GM04504 (cell line): ENCODE measurements around the gene DHX8.
"Not testable (repeated sequence)": the region's sequence is repeated elsewhere in the genome, so short reads cannot be mapped to it uniquely, and the experiment has no call there.

Experiments used
- DNase-seq: peaks from one replicate; pipeline ENCODE4 v3.0.0-alpha.2; 2012; ENCODE audit warnings: low read depth

DHX8 gene

DNA sequence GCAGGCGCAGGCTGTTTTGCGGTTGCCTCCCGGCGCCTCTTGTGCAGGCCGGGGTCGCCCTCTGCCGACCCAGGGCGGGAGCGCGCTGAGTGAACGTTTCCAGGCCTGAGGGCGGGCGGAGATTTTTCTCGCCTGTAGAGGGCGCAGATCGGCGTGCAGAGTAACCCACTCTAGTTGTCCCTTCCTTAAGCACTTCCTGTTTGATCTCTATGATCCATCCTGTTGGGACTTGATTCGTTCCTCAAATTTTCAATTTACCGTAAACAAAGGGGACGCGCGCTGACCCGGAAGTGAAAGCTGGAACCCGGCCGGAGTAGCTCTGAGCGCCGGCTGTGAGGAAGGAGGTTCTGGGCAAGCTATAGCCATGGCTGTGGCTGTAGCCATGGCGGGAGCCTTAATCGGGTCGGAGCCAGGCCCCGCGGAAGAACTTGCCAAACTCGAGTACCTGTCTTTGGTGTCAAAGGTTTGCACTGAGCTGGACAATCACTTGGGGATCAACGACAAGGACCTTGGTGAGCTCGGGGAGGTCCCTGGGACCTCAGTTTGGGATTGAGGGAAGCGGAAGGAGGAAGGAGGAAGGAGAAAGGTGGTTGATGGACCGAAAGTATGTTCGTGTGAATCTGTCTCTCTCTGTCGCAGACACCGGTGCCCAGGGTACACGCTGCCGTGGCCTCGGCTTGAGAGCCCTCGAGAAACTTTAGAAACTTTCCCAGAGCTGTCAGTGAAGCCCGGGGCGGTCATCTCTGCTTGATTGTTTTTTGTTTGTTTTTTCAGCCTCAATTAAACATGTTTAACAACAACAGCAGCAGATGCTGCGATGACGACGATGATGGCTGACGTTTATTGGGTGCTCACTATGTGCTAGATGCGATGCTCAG lies at the start of gene DHX8:
DHX8 (plus strand) TSS at position 302 of the 878 bp plus-strand sequence; CDS start at position 365, 63 bp downstream.
- DNase-seq: peak; percentile 97

DNA sequence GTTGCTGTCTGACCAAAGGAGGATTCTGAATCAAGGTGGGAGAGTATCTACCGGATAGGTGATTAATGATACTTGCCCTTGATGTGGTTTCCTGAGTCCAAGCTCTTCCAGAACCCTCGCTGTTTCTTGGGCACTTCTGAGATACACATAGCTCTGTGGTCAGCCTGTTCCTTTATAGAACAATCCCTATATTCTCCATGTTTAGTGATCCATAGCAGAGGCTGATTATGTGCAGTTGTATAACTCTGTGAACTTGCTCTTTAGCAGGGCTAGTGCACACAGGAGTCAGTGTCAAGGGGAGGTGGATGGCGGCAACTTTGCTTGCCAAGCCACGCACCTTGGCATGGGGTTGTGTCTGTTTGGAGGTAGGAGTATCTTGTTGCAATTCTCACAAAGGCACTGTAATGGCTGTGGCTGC lies 48.9 kb upstream of the DHX8 start:
- DNase-seq: no peak

DNA sequence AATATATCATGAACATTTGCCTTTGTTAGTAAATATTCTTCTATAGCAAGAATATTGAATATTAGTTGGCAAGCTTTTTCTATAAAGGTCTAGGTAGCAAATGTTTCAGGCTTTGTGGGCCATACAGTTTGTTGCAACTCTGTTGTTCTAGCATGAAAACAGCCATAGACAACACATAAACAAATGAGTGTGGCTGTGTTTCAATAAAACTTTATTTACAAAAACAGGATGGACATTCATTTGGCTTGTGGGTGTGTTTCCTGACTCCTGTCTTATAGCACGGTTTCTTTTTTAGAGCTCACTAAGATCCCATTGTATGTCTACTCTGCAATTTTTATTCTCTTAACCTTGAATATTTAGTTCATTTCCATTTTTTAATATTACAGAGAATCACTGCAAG lies 46.0 kb upstream of the DHX8 start:
- DNase-seq: no peak

DNA sequence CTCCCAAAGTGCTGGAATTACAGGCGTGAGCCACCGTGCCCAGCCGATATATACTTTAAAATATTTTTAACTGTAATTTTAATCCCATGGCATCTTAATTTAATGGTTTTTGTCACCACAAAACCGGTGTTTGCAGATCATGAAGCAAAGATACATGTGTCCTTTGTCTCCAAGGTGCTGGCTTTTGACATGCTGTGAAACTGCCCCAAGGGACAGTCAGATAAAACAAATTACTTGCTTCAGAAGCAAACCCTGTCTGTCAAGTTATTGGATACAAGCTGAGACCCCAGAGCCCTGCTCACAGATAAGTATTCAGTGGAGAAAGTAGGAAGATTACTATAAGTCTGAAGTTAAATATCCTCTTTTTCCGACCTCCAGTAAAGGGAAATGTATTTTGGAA lies 45.1 kb upstream of the DHX8 start:
- DNase-seq: no peak

DNA sequence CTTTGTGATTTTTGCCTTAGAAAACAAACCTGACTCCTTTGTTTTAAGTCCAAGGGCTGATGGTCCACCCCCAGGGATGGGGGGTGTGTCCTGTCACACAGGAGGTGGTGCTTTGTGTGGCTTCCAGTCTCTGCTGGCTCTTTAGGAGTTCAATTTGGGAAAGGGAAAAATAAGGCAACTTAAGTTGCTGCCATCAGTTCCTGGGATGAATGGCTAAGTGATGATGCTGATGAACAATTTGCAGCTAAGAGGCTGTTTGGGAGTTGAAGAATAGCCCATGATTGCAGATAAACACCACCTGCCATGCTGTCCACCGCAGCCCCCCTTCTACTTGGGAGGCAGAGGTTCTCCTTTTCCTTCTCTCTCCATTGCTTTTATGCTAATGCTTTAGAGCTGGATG lies 44.7 kb upstream of the DHX8 start:
- DNase-seq: no peak

DNA sequence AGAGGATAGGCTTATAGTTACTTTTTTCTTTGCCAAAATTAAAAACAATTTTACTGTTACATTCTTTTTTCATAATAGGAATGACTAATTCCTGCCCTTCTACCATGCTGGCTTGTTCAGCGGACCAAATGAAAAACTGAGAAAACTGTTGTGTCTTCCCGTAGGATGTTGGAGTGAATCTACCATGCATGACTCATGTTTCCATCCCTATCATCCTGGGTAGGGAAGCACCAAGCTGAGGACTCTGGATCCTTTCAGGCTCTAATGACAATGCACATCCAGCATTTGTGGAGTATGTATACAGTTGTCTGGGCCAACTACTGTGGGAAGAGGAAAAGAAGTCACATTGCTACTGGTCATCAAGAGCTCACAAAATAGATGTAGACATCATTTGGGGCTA lies 41.1 kb upstream of the DHX8 start:
- no peak for DNase-seq

DNA sequence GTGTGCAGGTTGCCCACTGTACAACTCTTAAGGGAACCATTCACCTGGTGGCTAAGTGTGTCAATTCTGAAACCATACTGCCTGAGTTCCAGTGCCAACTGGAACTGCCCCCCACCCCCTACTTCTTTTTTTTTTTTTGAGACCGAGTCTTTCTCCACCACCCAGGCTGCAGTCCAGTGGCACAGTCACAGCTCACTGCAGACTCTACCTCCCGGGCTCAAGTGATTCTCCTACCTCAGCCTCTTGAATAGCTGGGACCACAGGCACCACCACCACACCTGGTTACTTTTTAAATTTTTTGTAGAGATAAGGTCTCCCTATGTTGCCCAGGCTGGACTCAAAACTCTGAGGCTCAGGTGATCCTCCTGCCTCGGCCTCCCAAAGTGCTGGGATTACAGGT lies 40.4 kb upstream of the DHX8 start:
- no peak for DNase-seq

DNA sequence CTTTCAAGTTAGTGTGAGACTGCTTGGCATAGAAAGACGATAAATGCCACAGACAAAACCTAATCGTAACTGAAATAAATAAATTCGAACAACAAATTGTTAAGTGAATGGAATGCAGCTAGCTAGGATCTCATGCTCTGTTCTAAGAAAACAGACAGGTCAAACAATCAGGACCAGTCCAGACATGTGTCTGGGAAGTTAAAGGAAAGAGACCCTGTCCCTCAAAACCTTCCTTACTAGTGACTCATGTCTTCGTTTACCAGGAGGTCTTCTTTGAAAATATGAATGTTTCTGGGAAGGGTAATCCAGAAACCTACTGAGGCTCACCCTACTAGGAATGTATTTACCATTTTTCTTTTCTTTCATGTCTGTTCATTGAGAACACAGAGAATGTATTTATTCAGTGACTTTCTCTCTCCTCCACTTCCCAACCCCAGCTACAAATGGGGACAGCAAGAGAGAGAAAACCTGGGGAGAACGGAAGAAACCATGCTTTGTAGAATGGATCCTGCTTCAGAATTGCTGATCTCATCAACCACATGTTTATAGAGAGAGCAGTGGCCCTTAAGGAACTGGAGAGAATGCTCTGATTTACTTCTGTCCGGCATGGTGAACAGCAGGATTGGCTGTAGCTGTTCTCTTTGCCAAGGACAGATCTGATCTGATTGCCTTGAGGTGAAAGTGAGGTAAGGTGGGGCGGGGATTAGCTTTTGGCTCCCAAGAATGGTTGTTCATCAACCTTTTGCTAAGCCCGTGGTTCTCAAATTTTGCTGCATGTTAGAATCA lies 39.4 kb upstream of the DHX8 start:
- no peak for DNase-seq

DNA sequence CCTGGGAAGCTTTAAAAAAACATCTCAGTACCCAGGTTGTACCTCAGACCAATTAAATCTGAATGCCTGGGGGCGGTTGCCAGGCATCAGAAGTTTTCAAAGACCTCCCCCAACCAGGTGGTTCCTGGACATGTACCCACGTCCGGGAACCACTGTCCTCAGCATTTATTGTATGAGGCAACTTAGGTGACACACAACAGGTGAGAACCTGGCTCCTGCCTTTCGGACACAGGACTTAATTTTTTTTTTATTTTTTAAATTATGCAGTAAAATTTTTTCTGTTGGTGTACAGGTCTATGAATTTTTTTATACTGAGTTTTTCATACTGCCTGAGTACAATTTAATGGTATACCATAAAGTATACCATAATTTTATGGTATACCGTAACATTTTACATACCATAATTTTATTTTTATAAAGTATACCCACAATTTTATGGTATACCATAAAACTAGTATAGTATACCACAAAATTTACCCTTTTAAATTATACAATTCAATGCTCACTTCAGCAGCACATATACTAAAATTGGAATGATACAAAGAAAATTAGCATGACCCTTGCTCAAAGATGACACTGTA lies 38.7 kb upstream of the DHX8 start:
- no peak for DNase-seq

DNA sequence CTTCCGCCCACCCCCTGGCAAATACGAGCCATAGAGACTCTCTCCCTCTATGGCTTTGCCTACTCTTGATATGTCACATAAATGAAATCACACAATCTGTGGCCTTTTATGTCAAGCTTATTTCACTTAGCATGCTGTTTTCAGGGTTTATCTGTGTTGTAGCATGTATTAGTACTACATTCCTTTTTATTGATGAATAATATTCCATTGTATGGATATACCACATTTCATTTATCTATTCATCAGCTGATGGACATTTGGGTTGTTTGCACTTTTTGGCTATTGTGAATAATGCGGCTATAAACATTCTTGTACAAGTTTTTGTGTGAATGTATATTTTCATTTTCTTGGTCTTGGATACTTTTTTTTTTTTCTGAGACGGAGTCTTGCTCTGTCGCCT lies 37.0 kb upstream of the DHX8 start:
- no peak for DNase-seq

DNA sequence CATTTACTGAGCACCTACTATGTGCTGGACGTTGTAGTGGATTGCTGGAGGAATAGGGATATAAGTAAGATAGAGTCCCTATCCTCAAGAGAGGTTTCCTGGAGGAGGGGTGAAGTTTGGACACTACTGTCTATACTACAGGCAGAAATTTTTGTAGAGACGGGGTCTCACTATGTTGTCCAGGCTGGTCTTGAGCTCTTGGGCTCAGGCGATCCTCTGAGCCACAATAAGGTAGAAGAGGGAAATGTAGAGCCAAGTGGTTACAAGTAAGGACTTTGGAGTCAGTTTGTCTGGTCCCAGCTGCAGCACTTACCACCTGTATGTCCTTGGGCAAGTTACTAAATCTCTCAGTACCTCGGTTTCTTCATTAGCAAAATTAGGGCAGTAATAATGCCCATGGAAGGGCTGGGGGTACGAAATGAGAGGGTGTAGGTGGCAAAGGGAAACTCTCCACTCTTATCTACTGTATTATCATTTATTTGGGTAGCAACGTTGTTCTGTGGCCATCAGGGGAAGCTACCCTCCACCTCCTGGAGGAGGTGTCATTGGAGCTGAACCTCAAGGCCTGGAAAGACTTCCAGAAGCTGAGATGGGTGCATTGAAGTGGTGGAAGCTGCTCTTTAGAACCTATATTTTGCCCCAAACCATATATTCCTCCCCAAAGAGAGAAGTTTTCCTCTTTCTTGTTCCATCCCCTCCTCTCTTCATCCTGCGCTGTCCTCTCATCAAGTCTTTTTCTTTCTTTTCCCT lies 34.9 kb upstream of the DHX8 start:
- DNase-seq: no peak

DNA sequence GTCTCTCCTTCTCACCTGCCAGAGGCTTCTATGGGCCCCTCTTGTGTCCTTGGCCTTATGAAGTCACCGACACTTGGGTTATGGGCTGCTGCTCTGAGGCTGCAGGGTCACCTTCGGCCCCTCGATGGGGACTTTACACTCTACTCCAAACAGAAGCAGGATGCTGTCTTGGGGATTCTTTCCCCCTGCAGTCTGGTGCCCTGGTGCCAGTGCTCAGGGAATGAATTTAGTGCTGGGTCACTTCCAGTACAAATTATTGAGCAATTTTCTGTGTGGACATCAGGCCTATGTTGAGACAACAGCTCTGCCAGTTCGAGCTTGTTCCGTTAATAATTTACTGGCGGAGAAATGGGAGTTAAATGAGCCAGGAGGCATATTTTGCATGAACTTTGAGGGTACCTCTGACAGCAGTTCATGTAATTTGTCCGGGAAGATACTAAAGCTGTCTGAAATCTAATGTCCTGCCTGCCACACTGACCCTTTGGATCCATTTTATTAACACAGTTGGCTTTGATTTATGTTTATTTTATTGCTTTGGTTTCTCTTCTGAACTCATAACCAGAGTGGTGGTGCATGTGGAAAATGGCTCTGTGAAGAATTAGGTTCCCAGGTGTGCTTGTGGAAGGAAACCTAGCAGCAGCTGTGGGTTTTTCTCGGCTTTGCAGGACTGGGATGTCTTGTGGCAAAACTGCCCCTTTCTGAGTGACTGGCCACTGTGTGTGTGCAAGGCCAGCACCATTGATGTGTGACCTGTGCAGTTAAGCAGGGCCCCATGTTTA lies 34.1 kb upstream of the DHX8 start:
- DNase-seq: no peak

DNA sequence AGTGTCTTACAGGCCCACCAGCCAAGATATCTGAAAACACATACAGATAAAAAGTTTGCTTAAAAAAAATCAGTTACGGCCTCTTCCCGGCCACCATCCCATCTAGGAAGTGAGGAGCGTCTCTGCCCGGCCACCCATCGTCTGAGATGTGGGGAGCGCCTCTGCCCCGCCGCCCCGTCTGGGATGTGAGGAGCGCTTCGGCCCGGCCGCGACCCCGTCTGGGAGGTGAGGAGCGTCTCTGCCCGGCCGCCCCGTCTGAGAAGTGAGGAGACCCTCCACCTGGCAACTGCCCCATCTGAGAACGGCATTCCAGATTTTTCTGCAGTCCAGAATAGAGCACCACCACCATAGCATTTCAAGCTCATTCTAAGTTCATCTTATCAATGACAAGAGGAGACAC lies 33.0 kb upstream of the DHX8 start:
- DNase-seq: not testable (repeated sequence)

DNA sequence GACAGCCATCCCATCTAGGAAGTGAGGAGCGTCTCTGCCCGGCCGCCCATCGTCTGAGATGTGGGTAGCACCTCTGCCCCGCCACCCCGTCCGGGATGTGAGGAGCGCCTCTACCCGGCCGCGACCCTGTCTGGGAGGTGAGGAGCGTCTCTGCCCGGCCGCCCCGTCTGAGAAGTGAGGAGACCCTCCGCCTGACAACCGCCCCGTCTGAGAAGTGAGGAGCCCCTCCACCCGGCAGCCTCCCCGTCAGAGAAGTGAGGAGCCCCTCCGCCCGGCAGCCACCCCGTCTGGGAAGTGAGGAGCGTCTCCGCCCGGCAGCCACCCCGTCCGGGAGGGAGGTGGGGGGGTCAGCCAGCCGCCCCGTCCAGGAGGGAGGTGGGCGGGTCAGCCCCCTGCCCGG lies 32.0 kb upstream of the DHX8 start:
- not testable (repeated sequence) for DNase-seq

DNA sequence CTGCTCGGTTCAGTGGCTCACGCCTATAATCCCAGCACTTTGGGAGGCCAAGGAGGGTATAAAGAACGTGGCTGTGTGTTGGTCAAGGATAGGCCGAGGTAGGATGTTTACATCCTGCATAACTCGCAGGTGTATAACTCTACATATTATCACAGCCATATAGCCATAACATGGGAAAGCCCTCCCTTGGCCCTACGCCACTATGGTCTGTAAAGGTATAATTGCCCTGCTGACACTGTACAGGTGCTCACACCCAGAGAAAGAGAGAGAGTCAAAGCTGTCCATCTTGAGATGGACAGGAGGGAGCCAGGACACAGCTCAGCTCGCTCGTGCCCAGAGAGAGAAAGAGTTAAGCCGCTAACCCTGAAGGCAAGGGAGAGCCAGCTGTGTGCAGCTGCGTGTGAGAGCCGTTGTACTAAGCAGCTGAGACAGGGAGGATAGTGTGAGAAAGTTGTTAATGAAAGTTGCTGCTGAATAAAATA lies 30.4 kb upstream of the DHX8 start:
- DNase-seq: no peak

DNA sequence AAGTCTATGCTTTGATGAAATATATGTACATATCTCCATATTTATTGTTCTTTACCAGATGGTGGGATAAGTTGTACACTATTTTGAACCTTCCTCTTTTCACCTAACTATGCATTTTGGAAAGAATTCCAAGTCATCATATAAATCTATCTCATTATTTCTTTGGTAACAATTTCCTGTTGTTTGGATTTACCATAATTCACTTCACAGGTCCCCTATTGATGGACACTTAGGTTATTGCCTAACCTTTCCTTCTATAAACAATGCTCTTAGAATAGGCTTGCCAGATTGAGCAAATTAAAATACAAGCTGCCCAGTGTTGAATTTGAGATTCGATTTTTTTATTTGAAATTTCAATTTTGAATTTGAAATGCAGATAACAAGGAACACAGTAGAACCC lies 28.9 kb upstream of the DHX8 start:
- no peak for DNase-seq

DNA sequence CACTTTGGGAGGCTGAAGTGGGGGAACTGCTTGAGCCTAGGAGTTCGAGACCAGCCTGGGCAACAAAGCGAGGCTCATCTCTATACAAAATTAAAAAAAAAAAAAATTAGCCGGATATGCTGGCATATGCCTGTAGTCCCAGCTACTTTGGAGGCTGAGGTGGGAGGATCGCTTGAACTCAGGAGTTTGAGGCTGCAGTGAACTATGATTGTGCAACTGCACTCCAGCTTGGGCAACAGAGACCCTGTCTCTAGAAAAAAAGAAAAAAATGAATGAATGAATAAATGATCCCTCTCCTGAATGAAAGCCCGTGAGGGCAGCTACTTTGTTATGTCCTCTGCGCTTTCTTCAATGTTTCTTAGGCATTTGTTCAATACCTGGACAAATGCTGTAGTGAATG lies 27.7 kb upstream of the DHX8 start:
- no peak for DNase-seq

DNA sequence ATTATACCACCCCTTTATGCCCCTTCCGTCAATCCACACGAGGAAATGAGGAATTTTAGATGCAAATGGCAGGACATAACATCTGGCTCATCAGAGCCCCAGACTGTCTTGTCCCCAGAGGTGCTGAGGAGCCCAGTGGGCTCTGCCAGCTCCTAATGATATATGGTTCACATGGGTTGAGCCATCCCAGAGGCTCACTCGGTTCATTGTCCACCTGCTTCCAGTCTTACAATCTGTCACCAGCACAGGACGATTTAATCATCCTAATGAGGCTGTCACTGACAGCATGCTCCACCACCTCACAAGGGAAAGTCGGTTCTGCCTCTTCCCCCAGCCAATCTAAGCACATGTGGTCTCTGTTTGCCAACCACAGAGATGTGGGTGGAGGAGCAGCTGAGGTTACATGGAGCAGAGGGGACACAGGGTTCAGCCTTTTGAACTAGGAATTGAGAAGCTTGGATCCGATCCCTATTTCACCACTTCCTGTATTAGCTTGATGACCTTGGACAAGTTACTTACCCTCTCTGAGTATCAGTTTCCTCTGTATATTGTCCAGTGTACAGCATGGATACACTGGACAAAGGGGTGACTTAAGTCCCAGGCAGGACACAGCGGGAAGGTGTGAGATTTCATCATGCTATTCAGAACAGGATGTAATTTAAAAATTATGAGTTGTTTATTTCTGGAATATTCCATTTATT lies 27.0 kb upstream of the DHX8 start:
- DNase-seq: no peak

DNA sequence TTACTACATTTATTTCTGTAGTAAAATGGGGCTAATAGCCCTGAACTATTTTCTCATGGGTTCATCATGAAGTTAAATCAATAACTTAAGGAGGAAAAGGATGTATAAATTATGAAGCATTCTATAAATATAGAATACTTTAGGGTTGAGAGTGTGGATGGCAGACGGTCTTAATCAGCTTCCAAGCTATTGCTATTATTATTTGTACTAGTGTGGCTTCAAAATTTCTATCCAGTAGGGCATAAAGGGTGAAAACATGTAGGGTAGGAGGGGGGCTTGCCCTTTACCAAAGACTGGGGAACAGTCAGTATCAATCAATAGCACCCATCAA lies 26.4 kb upstream of the DHX8 start:
- no peak for DNase-seq

DNA sequence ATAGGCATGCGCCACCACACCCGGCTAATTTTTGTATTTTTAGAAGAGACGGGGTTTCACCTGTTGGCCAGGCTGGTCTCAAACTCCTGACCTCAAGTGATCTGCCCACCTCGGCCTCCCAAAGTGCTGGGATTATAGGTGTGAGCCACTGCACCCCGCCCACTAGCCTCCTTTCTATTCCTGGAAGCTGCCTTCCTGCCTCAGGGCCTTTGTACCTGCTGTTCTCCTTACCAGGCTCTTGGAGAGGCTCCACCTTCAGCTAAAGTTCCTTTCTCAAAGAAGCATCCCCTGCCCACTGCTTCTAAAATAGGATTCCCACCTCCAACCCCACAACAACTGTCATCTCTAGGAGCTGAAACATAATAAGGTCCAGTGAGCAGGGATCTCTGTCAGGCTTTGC lies 23.9 kb upstream of the DHX8 start:
- DNase-seq: not testable (repeated sequence)

DNA sequence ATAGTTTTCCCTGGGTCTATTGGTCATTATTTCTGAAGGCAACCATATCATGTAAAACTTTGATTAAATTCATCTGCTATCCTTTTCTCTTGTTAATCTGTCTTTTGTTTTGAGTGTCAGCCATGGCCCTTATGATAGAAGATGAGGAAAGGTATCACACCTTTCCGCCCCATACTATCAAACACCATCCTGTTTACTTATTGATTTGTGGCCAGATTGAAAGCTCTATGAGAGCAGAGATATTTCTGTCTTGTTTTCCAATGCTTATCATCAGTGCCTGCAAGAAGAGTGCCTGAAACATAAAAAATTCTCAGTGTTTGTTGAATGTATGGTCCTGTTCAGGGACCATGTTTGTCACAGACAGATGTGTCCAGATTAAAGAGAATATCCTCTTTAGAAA lies 22.6 kb upstream of the DHX8 start:
- no peak for DNase-seq
